ENCODE data around the gene SLC43A1. TPM values are rescaled to one million over a fixed set of nuclear protein-coding genes. Genes with fewer than 3 reads are reported as not detected.

Gene SLC43A1
- total RNA-seq, 4 donors from 2014 or later: 1.8 to 11.4 (median 4.1) TPM

DNA sequence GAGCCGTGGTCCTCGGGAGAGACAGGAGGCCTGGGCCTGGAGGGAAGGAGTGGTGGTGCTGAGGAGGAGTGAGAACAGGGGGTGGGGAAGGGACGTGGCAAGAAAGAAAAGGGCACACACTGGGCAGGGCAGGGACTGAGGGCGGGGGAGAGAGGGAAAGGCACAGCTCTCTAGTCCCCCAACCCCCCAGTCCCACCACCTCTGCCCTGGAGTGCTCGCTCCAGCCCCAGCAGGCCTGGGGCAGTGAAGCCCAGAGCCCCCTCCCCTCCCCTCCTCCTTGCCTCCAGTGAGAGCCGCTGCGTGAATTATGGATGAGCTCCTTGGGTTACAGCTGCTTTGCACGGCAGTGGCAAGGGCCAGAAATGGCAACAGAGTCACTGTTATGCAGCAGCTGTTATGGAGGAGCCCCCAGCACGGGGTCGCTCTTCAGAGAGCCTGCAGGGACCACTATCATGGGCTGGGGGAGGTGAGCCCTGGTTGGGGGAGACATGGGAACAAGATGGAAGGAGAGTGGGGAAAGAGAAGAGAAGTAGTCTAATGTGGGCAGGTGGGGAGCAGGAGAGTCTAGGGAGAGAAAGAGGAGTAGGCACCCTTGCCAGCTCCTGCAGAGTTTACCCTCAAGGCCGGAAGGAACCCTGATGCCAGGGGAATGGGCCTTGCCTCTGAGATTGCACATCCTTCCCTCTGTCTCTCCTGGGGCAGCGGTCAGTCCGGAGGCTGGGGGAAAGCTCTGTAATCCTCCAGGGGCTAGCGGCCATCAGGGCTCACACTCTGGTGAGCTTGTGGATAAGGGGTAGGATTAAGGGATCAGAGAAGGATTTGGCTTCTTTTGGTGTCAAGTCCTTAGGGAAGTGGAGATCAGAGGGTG, 51.6 kb downstream of the SLC43A1 start:
- DNase-seq: no peak
- 55 to 63% methylated on average over 8 to 9 of the region's 14 CpGs for WGBS, 2 donors
- Histone ChIP-seq H3K4me1 (peaks cover 18 to 25% (median 20%) of the 10 kb centered on the region in 3 donors), H3K4me3 (no peak overlapping the region), H3K27ac (no peak overlapping the region), H3K36me3 (no peaks in the 10 kb centered on the region), H3K9me3 (no peaks in the 10 kb centered on the region), H3K27me3 (peaks cover 0 to 48% (median 3%) of the 10 kb centered on the region in 4 donors)
- intact Hi-C loops (cut with DNase I): no loop called here
- no peak for TF ChIP-seq POLR2A (IDR thresholded peaks at IDR 0.05)
- no peak for TF ChIP-seq CTCF (IDR thresholded peaks at IDR 0.05)

DNA sequence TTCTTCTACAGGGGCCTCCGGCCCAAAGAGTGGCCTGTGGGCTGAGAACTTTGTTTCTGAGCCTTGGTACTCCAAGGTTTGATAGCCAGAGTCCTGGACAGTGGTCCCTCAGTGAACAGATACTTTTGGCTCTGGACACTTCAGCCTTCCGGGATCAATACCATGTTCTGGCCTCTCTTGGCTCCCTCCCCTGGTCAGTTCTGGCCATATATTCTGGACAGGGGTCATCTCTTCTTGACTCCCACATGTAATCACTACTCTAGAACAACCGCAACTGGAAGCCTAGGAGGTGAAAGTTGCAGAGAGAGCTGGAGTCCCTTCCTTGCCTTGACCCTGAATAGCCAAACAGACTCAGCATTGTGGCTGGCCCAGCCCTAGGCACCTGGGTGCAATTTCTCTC, 52.9 kb downstream of the SLC43A1 start:
- DNase-seq: no peak
- Histone ChIP-seq H3K27me3 (peaks cover 0 to 61% (median 3%) of the 10 kb centered on the region in 4 donors), H3K4me1 (peaks cover 30 to 38% (median 33%) of the 10 kb centered on the region in 3 donors), H3K27ac (no peak overlapping the region), H3K4me3 (no peak overlapping the region), H3K36me3 (no peaks in the 10 kb centered on the region), H3K9me3 (no peaks in the 10 kb centered on the region)
- intact Hi-C loops (cut with DNase I): no loop called here
- WGBS, 2 donors: 70 to 100% methylated on average over 1 to 2 of the region's 3 CpGs
- no peak for TF ChIP-seq CTCF (IDR thresholded peaks at IDR 0.05)
- no peak for TF ChIP-seq POLR2A (IDR thresholded peaks at IDR 0.05)

GRCh38 chr11:57461841-57462489, 53.5 kb downstream of the SLC43A1 start:
- Histone ChIP-seq H3K27ac (no peak overlapping the region), H3K9me3 (no peaks in the 10 kb centered on the region), H3K4me3 (no peak overlapping the region), H3K4me1 (peaks cover 36 to 44% (median 39%) of the 10 kb centered on the region in 3 donors), H3K27me3 (peaks cover 0 to 67% (median 3%) of the 10 kb centered on the region in 4 donors), H3K36me3 (no peaks in the 10 kb centered on the region)
- no peak for TF ChIP-seq CTCF (IDR thresholded peaks at IDR 0.05)
- no peak for TF ChIP-seq POLR2A (IDR thresholded peaks at IDR 0.05)
- no peak for DNase-seq
- intact Hi-C loops (cut with DNase I): no loop called here
- 84% methylated on average over 14 of the region's 16 CpGs for WGBS, 2 donors

DNA sequence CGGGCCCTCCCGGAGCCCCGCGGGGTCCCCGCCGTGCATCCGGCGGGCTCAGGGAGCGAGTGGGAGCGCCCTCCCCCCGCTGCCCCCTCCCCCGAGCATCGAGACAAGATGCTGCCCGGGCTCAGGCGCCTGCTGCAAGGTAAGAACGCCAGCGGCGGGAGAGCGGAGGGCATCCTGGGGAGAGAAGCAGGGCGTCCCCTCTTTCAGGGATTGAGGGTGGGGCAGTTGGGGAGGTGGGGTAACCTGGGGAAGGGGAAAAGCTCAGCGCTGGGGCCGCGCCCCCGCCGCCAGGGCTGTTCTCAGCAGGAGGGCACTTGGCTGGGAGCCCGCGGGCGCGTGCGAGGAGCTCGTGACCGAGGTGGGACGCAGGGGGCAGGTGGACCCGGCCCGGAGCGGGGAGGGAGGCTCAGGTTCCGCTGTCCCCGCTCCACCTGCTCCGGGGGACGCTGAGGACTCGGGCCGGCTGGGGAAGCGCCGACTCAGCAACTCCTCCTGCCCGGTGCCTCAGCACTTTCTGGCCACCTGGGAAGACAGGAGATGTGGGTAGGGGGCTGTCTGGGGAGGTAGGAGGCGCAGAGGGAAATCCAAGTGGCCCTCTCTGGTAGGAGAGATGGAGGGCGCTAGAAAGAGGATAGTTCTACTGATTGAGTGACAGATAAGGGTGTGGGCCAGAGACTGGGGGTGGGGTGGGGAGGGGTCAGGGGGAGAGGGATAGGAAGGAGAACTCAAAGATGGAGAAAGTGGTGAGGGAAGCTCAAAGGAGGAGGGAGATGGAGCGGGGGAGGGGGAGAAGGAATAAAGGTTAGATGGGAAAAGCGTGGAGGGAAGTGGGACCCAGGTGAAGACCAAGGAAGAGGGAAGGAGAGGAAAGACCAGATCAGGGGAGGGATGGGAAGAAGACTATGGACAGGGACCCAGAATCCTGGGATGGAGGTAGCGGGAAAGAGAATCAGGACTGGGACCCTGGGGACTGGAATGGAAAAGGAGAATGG, 54.4 kb downstream of the SLC43A1 start:
- DNase-seq: no peak
- TF ChIP-seq CTCF (IDR thresholded peaks at IDR 0.05) (no peak), POLR2A (IDR thresholded peaks at IDR 0.05) (no peak)
- H3K9me3 ChIP-seq: no peaks in the 10 kb centered on the region
- H3K36me3 ChIP-seq: no peaks in the 10 kb centered on the region
- peaks cover 0 to 70% (median 3%) of the 10 kb centered on the region in 4 donors for H3K27me3 ChIP-seq
- intact Hi-C loops (cut with DNase I): no loop called here
- no peak overlapping the region for H3K27ac ChIP-seq
- 79 to 88% methylated on average over 3 of the region's 50 CpGs for WGBS, 2 donors
- peaks cover 37 to 46% (median 40%) of the 10 kb centered on the region in 3 donors for H3K4me1 ChIP-seq
- H3K4me3 ChIP-seq: peak overlapping the region; percentile 33 to 72 (median 44)

All from esophagus squamous epithelium (tissue), 5 donors.